ENCODE data around the gene PERP. TPM values are rescaled to one million over a fixed set of nuclear protein-coding genes. Genes with fewer than 3 reads are reported as not detected.

PERP gene
- total and polyA plus RNA-seq, 2 of the 8 experiments (the other 6 are each of a cell fraction or from before 2014, with no cell fraction given) = 21.0 to 26.7 TPM

- Histone ChIP-seq H3K79me2 (ENCODE audit: control insufficient read depth in 1 of 2, insufficient read depth in 2 of 2, low read length in 2 of 2) (no peaks in the 10 kb centered on the region), H3K9me3 (ENCODE audit: insufficient read depth in 2 of 2, low read depth in 1 of 2, low read length in 1 of 2) (no peaks in the 10 kb centered on the region), H3K18ac (ENCODE audit: extremely low read depth, low read length) (no peak overlapping the region), H3K9ac (replicated peaks in 1 of 4; ENCODE audit: extremely low read depth in 1 of 4, low read depth in 3 of 4, low read length in 3 of 4) (no peak overlapping the region), H3K4me1 (replicated peaks in 1 of 4; ENCODE audit: control insufficient read depth in 3 of 4, insufficient read depth in 4 of 4, low read length in 3 of 4) (no peaks in the 10 kb centered on the region), H3K23me2 (ENCODE audit: low read depth, low read length) (no peaks in the 10 kb centered on the region), H3K56ac (replicated peaks; ENCODE audit: insufficient read length, low read depth, low read length) (no peak overlapping the region), H2BK120ac (replicated peaks; ENCODE audit: low read depth, low read length) (no peak overlapping the region), H4K20me1 (replicated peaks in 1 of 2; ENCODE audit: control insufficient read depth in 1 of 2, insufficient read depth in 2 of 2, low read length in 2 of 2) (no peaks in the 10 kb centered on the region), H4K8ac (ENCODE audit: extremely low read depth, insufficient read depth, low read length) (no peak overlapping the region), H4K5ac (ENCODE audit: insufficient read length, low read depth, low read length) (no peak overlapping the region), H3K14ac (ENCODE audit: insufficient read length) (no peak overlapping the region), H3K79me1 (ENCODE audit: low read depth, low read length) (no peaks in the 10 kb centered on the region), H2AK5ac (ENCODE audit: low read depth, low read length) (no peak overlapping the region), H2BK5ac (ENCODE audit: low read depth, low read length) (no peak overlapping the region), H3K27me3 (replicated peaks in 1 of 4; ENCODE audit: control insufficient read depth in 3 of 4, extremely low read depth in 1 of 4, insufficient read depth in 3 of 4, low read length in 3 of 4) (no peaks in the 10 kb centered on the region), H3K27ac (ENCODE audit: low read depth, low read length) (no peak overlapping the region), H2AFZ (ENCODE audit: low read length) (no peak overlapping the region), H3K4me3 (ENCODE audit: extremely low read depth in 1 of 4, insufficient read depth in 2 of 4, low read depth in 3 of 4, low read length in 4 of 4) (no peak overlapping the region), H3K23ac (ENCODE audit: insufficient read length) (no peak overlapping the region), H2BK15ac (ENCODE audit: low read length) (no peak overlapping the region), H2BK12ac (ENCODE audit: low read depth, low read length) (no peak overlapping the region), H4K91ac (replicated peaks; ENCODE audit: insufficient read length, low read length) (no peak overlapping the region), H3K4me2 (ENCODE audit: insufficient read depth in 1 of 2, low read depth in 2 of 2, low read length in 2 of 2) (no peak overlapping the region), H3K4ac (replicated peaks; ENCODE audit: insufficient read length, low read depth, low read length) (no peak overlapping the region), H3K36me3 (ENCODE audit: control insufficient read depth in 2 of 4, insufficient read depth in 4 of 4, low read length in 3 of 4) (no peaks in the 10 kb centered on the region), H2BK20ac (ENCODE audit: low read length) (no peak overlapping the region)
- TF ChIP-seq ZNF274 (IDR thresholded peaks at IDR 0.05; ENCODE audit: borderline replicate concordance, extremely low read depth, low read length) (no peak), TBP (IDR thresholded peaks at IDR 0.05; ENCODE audit: low read depth, low read length) (no peak), CHD1 (IDR thresholded peaks at IDR 0.05; ENCODE audit: low read depth, low read length) (no peak), SIN3A (conservative IDR thresholded peaks at IDR 0.05 in 1 of 2, IDR thresholded peaks at IDR 0.05 in 1 of 2; ENCODE audit: low read depth in 1 of 2, low read length in 2 of 2) (no peak), GTF2F1 (IDR thresholded peaks at IDR 0.05; ENCODE audit: borderline replicate concordance, low read depth, low read length) (no peak), RNF2 (IDR thresholded peaks at IDR 0.05; ENCODE audit: borderline replicate concordance, low read depth, low read length, missing control alignments, poor library complexity, severe bottlenecking) (no peak)
- TF ChIP-seq, protein P1, sequence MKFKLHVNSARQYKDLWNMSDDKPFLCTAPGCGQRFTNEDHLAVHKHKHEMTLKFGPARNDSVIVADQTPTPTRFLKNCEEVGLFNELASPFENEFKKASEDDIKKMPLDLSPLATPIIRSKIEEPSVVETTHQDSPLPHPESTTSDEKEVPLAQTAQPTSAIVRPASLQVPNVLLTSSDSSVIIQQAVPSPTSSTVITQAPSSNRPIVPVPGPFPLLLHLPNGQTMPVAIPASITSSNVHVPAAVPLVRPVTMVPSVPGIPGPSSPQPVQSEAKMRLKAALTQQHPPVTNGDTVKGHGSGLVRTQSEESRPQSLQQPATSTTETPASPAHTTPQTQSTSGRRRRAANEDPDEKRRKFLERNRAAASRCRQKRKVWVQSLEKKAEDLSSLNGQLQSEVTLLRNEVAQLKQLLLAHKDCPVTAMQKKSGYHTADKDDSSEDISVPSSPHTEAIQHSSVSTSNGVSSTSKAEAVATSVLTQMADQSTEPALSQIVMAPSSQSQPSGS (IDR thresholded peaks at IDR 0.05; ENCODE audit: low read length) = no peak
- FAIRE-seq = no peak
- ChIA-PET POLR2A (ENCODE audit: partially characterized antibody) (no interaction called here), CTCF (ENCODE audit: partially characterized antibody) (interaction anchor here (1.2 kb wide), 1 partner anchor 9 kb away, joined by 4 read pairs; no protein-coding TSS in a partner anchor)
- no peak for DNase-seq (ENCODE audit: low read depth in 1 of 2, low spot score in 2 of 2)
- 100% methylated on average over 1 of the region's 1 CpG; no CpG with 5 or more reads in 1 of the 2 experiments for WGBS, 2 experiments (ENCODE audit: extremely low coverage in 1 of 2, insufficient coverage in 1 of 2, insufficient read length in 1 of 2, insufficient replicate concordance in 2 of 2, low coverage in 1 of 2, low lambda C conversion rate in 2 of 2, missing lambda C conversion rate in 1 of 2)
These were observed 62.2 kb downstream of the PERP start for GRCh38 chr6:138044972-138045371.
